Measurements from ENCODE around the gene RRAGA. TPM values are rescaled to one million over a fixed set of nuclear protein-coding genes. Genes with fewer than 3 reads are reported as not detected.

The RRAGA gene
- polyA plus RNA-seq, 1 of the 3 experiments (the other 2 are of a cell fraction): 103 TPM

DNA sequence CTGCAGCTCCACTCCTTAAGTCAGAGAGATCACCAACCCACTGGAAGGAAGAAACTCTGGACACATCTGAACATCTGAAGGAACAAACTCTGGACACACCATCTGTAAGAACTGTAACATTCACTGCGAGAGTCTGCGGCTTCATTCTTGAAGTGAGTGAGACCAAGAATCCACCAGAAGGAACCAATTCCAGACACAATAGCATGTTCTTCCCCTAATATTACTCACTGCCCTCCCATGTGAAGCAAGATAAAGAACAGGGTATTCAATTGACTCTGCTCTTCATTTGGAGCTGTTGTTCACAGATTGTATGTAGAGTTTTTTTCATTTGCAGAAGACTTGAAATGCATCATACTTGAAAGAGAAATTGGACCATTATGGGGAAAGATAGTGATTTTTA is 27.0 kb upstream of the RRAGA start:
- H3K9me2 ChIP-seq: no peaks in the 10 kb centered on the region
- H4K20me1 ChIP-seq (ENCODE audit: insufficient read depth): no peaks in the 10 kb centered on the region
- no peak overlapping the region for H2AFZ ChIP-seq (ENCODE audit: low read depth)
- no peak overlapping the region for H3K27ac ChIP-seq (ENCODE audit: low read depth in 2 of 2, low read length in 1 of 2)
- H3K36me3 ChIP-seq (replicated peaks in 1 of 2; ENCODE audit: control insufficient read depth in 1 of 2, insufficient read depth in 2 of 2, low read length in 1 of 2): no peaks in the 10 kb centered on the region
- DNase-seq: no peak
- H3K9me3 ChIP-seq: no peaks in the 10 kb centered on the region
- no peak overlapping the region for H3K4me3 ChIP-seq (ENCODE audit: low read depth in 2 of 2, low read length in 1 of 2)
- no peak overlapping the region for H3K9ac ChIP-seq
- H3K4me1 ChIP-seq (ENCODE audit: control insufficient read depth in 1 of 2, insufficient read depth in 2 of 2, low read depth in 1 of 2, low read length in 1 of 2): no peaks in the 10 kb centered on the region; a peak in 1 of 4 replicates
- no peak for TF ChIP-seq CHD2 (IDR thresholded peaks at IDR 0.05; ENCODE audit: low read length, partially characterized antibody)
- no peak for TF ChIP-seq SIN3A (IDR thresholded peaks at IDR 0.05; ENCODE audit: borderline replicate concordance, low read depth, low read length)
- TF ChIP-seq EZH2phosphoT487 (IDR thresholded peaks at IDR 0.05; ENCODE audit: borderline replicate concordance, low read depth): no peak
- no peak for TF ChIP-seq RFX5 (IDR thresholded peaks at IDR 0.05; ENCODE audit: low read length)
- no peak for TF ChIP-seq TAF1 (IDR thresholded peaks at IDR 0.05; ENCODE audit: borderline replicate concordance, low read depth, low read length)
- TF ChIP-seq TEAD4 (IDR thresholded peaks at IDR 0.05; ENCODE audit: borderline replicate concordance, insufficient read depth): no peak
- TF ChIP-seq RXRA (IDR thresholded peaks at IDR 0.05; ENCODE audit: borderline replicate concordance, low read depth): no peak
- no peak for TF ChIP-seq FOSL2 (IDR thresholded peaks at IDR 0.05; ENCODE audit: borderline replicate concordance, low read depth)
- TF ChIP-seq, protein P1, sequence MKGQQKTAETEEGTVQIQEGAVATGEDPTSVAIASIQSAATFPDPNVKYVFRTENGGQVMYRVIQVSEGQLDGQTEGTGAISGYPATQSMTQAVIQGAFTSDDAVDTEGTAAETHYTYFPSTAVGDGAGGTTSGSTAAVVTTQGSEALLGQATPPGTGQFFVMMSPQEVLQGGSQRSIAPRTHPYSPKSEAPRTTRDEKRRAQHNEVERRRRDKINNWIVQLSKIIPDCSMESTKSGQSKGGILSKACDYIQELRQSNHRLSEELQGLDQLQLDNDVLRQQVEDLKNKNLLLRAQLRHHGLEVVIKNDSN (IDR thresholded peaks at IDR 0.05; ENCODE audit: borderline replicate concordance, low read depth): no peak
- no peak for TF ChIP-seq FOXJ3 (CRISPR knock-in tag; IDR thresholded peaks at IDR 0.05)
- TF ChIP-seq, protein P2, sequence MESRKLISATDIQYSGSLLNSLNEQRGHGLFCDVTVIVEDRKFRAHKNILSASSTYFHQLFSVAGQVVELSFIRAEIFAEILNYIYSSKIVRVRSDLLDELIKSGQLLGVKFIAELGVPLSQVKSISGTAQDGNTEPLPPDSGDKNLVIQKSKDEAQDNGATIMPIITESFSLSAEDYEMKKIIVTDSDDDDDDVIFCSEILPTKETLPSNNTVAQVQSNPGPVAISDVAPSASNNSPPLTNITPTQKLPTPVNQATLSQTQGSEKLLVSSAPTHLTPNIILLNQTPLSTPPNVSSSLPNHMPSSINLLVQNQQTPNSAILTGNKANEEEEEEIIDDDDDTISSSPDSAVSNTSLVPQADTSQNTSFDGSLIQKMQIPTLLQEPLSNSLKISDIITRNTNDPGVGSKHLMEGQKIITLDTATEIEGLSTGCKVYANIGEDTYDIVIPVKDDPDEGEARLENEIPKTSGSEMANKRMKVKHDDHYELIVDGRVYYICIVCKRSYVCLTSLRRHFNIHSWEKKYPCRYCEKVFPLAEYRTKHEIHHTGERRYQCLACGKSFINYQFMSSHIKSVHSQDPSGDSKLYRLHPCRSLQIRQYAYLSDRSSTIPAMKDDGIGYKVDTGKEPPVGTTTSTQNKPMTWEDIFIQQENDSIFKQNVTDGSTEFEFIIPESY (IDR thresholded peaks at IDR 0.05; ENCODE audit: borderline replicate concordance, low read depth): no peak
- TF ChIP-seq, protein P3, sequence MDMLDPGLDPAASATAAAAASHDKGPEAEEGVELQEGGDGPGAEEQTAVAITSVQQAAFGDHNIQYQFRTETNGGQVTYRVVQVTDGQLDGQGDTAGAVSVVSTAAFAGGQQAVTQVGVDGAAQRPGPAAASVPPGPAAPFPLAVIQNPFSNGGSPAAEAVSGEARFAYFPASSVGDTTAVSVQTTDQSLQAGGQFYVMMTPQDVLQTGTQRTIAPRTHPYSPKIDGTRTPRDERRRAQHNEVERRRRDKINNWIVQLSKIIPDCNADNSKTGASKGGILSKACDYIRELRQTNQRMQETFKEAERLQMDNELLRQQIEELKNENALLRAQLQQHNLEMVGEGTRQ (IDR thresholded peaks at IDR 0.05; ENCODE audit: borderline replicate concordance, low read depth, low read length): no peak
- no peak for TF ChIP-seq SMC3 (IDR thresholded peaks at IDR 0.05; ENCODE audit: low read depth, low read length)
- TF ChIP-seq, protein P4, sequence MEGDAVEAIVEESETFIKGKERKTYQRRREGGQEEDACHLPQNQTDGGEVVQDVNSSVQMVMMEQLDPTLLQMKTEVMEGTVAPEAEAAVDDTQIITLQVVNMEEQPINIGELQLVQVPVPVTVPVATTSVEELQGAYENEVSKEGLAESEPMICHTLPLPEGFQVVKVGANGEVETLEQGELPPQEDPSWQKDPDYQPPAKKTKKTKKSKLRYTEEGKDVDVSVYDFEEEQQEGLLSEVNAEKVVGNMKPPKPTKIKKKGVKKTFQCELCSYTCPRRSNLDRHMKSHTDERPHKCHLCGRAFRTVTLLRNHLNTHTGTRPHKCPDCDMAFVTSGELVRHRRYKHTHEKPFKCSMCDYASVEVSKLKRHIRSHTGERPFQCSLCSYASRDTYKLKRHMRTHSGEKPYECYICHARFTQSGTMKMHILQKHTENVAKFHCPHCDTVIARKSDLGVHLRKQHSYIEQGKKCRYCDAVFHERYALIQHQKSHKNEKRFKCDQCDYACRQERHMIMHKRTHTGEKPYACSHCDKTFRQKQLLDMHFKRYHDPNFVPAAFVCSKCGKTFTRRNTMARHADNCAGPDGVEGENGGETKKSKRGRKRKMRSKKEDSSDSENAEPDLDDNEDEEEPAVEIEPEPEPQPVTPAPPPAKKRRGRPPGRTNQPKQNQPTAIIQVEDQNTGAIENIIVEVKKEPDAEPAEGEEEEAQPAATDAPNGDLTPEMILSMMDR (IDR thresholded peaks at IDR 0.05): no peak
- H3K79me2 ChIP-seq (ENCODE audit: insufficient read depth): no peaks in the 10 kb centered on the region
- H3F3A ChIP-seq (replicated peaks; ENCODE audit: insufficient read depth): no peaks in the 10 kb centered on the region
- ChIA-PET CTCF (interaction anchor here (2.3 kb wide), 1 partner anchor 766 kb away, joined by 18 read pairs; no protein-coding TSS in a partner anchor), POLR2A (no interaction called here)
- H3K27me3 ChIP-seq (ENCODE audit: insufficient read depth): no peaks in the 10 kb centered on the region
- no peak overlapping the region for H3K4me2 ChIP-seq
- WGBS (ENCODE audit: low lambda C conversion rate): no CpG with 5 or more reads among the region's 2 CpGs

All from SK-N-SH (cell line).